ENCODE results near the gene FAM131C.
"Not testable (repeated sequence)": the region's sequence is repeated elsewhere in the genome, so short reads cannot be mapped to it uniquely, and the experiment has no call there.

The FAM131C gene

GRCh38 chr1:16063921-16064320 is 9.5 kb downstream of the FAM131C start:
- H3K27me3 ChIP-seq (ENCODE audit: insufficient read depth, poor library complexity, severe bottlenecking): peaks cover 42% of the 10 kb centered on the region
- H3K27ac ChIP-seq (replicated peaks): no peak overlapping the region
- no peak overlapping the region for H3K4me3 ChIP-seq (replicated peaks; ENCODE audit: insufficient read depth, low read length)
- DNase-seq (ENCODE audit: low read depth in 1 of 2, low spot score in 1 of 2): no peak
- TF ChIP-seq CTCF (IDR thresholded peaks at IDR 0.05; ENCODE audit: insufficient read depth, low read length) (no peak), REST (IDR thresholded peaks at IDR 0.05; ENCODE audit: insufficient replicate concordance, low read depth) (no peak)

- TF ChIP-seq CTCF (IDR thresholded peaks at IDR 0.05; ENCODE audit: insufficient read depth, low read length): no peak
- TF ChIP-seq POLR2AphosphoS5 (IDR thresholded peaks at IDR 0.05; ENCODE audit: low read depth): no peak
- TF ChIP-seq SPI1 (IDR thresholded peaks at IDR 0.05; ENCODE audit: borderline replicate concordance, low read depth): no peak
- no peak for TF ChIP-seq REST (IDR thresholded peaks at IDR 0.05; ENCODE audit: insufficient replicate concordance, low read depth)
- Histone ChIP-seq H3K27me3 (ENCODE audit: insufficient read depth, poor library complexity, severe bottlenecking) (peaks cover 38% of the 10 kb centered on the region), H3K27ac (replicated peaks) (no peak overlapping the region), H3K4me3 (replicated peaks; ENCODE audit: insufficient read depth, low read length) (no peak overlapping the region)
- no peak for DNase-seq (ENCODE audit: low read depth in 1 of 2, low spot score in 1 of 2)
Observed at GRCh38 chr1:16063226-16063829, 10.1 kb downstream of the FAM131C start.

- DNase-seq (ENCODE audit: low read depth in 1 of 2, low spot score in 1 of 2); H3K4me3 ChIP-seq (replicated peaks; ENCODE audit: insufficient read depth, low read length); H3K27ac ChIP-seq (replicated peaks): not testable (repeated sequence)
- peaks cover 34% of the 10 kb centered on the region for H3K27me3 ChIP-seq (ENCODE audit: insufficient read depth, poor library complexity, severe bottlenecking)
Observed at GRCh38 chr1:16062687-16063075, 10.8 kb downstream of the FAM131C start.

- not testable (repeated sequence) for H3K4me3 ChIP-seq (replicated peaks; ENCODE audit: insufficient read depth, low read length); DNase-seq (ENCODE audit: low read depth in 1 of 2, low spot score in 1 of 2); H3K27ac ChIP-seq (replicated peaks)
- H3K27me3 ChIP-seq (ENCODE audit: insufficient read depth, poor library complexity, severe bottlenecking): peaks cover 28% of the 10 kb centered on the region
Observed at GRCh38 chr1:16061989-16062686, 11.3 kb downstream of the FAM131C start.

- no peak for TF ChIP-seq CTCF (IDR thresholded peaks at IDR 0.05; ENCODE audit: insufficient read depth, low read length)
- TF ChIP-seq GABPA (IDR thresholded peaks at IDR 0.05; ENCODE audit: low read depth): no peak
- TF ChIP-seq REST (IDR thresholded peaks at IDR 0.05; ENCODE audit: insufficient replicate concordance, low read depth): no peak
- no peak for TF ChIP-seq POLR2AphosphoS5 (IDR thresholded peaks at IDR 0.05; ENCODE audit: low read depth)
- TF ChIP-seq SPI1 (IDR thresholded peaks at IDR 0.05; ENCODE audit: borderline replicate concordance, low read depth): no peak
- Histone ChIP-seq H3K27me3 (ENCODE audit: insufficient read depth, poor library complexity, severe bottlenecking) (peaks cover 23% of the 10 kb centered on the region), H3K27ac (replicated peaks) (no peak overlapping the region), H3K4me3 (replicated peaks; ENCODE audit: insufficient read depth, low read length) (no peak overlapping the region)
- no peak for DNase-seq (ENCODE audit: low read depth in 1 of 2, low spot score in 1 of 2)
Observed at GRCh38 chr1:16061266-16061665, 12.2 kb downstream of the FAM131C start.
